OCI-M1 (cell line): ENCODE measurements around the gene FATE1.

Source experiments
- DNase-seq: peaks from one replicate; lab custom pipeline; 2025; lab: John Stamatoyannopoulos, UW

Gene FATE1

DNA sequence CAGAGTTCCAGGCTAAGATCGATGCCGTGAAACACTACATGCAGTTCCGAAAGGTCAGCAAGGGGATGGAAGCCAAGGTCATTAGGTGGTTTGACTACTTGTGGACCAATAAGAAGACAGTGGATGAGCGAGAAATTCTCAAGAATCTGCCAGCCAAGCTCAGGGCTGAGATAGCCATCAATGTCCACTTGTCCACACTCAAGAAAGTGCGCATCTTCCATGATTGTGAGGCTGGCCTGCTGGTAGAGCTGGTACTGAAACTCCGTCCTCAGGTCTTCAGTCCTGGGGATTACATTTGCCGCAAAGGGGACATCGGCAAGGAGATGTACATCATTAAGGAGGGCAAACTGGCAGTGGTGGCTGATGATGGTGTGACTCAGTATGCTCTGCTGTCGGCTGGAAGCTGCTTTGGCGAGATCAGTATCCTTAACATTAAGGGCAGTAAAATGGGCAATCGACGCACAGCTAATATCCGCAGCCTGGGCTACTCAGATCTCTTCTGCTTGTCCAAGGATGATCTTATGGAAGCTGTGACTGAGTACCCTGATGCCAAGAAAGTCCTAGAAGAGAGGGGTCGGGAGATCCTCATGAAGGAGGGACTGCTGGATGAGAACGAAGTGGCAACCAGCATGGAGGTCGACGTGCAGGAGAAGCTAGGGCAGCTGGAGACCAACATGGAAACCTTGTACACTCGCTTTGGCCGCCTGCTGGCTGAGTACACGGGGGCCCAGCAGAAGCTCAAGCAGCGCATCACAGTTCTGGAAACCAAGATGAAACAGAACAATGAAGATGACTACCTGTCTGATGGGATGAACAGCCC, 28.0 kb downstream of the FATE1 start:
- no peak for DNase-seq

DNA sequence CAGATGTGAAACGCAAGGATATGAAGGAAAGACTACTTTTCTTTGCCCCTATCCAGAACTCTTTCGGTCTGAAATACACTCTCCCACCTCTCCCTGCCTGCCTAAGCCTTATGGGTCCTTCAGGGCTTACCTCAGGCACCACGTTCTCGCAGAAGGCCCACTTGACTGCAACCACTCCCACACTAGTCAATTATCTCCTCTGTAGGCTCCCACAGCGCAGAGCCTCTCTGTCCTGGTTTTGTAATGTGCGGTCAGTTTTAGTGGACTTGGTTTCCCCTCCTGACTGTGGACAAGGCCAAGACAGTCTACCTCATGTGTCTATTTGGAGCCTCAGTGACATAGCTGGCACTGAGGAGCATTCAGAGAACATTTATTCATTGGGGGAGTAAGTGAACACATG, 29.8 kb downstream of the FATE1 start:
- DNase-seq: no peak

DNA sequence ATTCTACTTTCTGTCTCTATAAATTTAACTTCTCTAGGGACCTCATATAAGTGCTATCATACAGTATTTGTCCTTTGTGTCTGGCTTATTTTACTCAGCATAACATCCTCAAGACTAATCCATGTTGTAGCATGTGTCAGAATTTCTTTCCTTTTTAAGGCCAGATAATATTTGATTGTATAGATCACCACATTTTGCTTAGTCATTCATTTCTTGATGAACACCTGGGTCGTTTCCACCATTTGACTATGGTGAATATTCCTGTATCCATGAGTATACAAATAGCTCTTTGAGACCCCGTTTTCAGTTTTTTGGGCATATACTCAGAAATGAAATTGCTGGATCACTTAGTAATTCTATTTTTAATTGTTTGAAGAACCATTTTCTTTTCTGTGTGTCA, 30.7 kb downstream of the FATE1 start:
- no peak for DNase-seq

DNA sequence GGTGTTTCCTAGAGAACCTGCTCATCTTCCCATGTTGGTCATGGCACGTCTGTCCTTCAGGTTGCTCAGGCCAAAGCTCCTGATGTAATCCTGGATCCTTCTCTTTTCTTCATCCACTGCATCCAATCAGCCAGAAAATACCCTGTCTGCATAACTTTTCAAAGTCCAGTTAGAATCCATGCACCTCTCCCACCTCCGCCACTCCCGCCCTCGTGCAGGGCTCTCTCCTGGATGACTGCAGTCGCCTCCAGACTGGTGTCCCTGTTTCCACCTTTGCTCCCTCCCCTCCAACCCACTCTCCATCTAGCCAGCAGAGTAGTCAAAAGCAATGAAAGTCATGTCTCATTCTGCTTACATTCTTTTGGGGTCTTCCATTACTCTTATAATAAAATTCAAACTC, 34.7 kb downstream of the FATE1 start:
- DNase-seq: no peak

DNA sequence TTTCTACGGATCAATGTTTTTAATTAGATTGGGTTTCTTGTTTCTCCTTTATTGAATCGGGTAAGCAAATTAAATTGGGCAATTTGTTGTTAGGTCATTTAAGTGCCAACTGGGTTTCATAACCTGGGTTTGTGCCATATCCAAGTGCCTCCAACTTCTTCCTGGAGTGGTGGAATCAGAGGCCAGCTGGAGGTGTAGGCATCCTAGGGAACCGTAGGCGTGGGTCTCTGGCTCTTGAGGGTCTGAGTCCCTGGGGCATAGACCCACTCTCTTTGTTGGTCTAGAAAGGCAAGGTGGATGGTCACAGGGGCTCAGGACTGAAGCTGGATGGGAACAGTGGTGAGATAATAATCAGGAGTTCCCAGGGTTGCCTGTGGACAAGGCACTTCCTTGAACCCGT, 37.0 kb downstream of the FATE1 start:
- DNase-seq: no peak

DNA sequence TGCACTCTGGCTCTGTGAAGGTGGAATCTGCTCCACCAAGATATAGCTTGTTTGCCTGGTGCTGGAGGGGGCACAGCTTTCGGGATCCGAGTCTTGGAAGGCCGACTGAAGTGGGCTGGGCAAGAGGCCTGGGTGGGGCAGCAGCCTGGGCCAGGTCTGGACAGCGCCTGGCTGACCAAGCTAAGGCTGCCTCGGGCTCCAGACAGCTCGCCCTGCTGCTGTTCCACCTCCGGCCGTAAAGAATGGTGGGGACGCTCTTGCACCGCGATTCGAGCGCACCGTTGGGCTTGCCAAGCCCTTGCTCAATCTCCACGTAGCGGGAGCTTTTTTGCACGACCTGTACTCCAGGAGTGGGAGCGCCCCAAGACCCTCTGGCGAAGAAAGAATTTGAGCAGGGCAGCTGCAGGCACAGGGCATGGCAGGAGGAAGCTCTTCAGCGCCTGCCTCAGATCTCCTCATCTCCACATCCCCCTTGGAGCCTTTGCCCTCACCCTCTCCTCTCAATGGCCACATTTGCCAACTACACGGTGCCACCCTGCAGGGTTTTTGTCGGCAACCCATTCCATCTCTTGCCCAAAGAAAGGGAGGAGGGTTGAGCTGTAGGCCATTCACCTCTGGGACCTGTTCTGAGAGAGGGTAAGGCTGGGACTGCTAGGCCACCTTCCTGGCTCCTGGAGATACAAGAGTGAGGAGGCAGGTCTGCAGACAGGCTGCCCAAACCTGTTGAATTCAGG, 37.6 kb downstream of the FATE1 start:
- peak; percentile 70 for DNase-seq

DNA sequence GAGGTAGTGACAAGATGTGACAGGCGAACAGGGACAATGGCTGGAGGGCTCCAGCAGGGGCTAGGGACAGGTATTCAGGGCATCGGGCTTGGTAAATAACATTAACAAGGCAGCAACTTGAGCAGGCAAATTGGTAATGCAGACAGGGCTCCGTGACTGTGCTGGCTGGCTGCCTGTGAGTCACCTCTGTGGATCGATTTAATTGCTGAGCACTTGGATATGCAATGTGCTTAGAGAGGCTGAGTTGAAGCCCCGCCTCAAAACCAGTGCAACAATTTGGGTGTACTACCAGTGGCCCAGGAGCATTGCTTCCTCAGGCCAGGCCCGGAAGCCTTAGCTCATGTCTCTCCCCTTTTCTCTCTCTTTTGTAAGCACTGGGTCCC, 38.2 kb downstream of the FATE1 start:
- no peak for DNase-seq

DNA sequence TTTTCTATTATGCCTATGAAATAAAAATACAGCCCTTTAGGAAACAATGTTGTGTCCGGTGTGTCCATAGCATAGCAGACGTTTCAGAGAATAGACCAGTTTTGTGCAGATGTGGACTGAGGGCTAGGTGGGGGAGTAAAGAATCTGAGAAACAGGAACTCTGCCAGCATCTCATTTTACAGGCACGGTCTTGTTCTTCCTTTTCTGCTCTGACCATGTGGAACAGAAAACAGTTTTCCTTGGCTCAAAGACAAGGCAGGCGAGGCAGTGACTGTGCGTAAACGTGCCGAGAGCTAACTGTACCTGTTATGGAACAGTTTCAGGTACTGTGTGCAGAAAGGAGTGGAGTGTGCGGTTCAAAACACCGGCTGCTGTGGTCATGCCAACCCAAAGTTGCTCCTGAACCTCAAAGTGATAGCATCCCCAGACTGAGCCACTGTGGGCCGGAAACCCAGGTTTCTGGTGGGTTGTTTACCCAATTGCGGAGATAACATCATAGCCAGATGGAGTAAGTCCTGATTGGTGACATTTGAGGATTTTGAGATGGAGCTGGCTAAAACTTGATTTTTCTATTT, 38.9 kb downstream of the FATE1 start:
- no peak for DNase-seq

DNA sequence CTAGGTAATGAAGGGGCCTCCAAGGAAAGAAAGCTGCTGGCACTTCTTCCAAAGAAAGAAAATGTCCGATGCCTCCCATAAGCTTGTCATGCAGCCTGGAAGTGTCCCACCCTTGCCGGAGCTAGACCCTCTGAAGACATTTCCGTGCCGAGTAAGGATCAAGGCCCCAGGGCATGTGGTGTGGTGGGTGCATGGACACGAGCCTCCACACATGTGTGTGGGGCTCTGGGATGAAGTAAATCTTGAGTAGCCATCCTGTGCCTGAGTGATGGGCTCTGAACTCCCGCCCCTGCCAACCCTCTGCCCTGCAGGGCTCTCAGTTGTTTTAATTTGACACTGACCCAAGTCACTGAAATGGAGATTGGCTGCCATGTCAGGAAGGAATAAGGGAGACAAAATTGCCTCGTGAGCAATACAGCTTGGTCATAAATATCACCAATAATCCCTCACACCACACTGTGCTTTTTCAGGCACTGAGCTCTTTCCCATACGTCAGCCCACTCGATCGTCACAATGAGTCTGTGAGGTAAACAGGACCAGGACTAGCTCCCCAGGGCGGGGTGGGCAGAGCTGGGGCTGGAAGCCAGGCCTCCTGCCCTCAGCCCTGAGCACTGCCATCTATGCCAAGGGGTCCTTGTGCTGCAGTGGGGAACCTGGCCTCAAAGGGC, 43.3 kb downstream of the FATE1 start:
- no peak for DNase-seq

DNA sequence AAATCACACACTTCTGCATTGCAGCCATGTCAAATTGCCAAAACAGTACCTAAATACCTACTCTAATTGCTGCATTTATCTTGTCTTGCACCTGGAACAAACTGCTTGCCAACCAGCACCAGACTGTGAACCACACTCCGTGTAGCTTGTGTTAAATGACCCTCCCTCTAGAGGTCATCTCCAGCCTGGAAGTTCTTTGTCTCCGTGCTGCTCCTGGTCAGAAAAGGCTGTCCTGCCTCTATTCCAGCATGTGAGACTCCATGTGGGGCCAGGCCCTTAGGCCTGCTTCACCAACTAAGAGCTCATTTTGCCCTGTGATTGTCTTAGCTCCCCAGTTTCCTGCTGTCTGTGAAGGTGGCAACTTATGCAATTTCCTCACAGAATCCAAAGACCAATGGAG, 47.0 kb downstream of the FATE1 start:
- DNase-seq: no peak

DNA sequence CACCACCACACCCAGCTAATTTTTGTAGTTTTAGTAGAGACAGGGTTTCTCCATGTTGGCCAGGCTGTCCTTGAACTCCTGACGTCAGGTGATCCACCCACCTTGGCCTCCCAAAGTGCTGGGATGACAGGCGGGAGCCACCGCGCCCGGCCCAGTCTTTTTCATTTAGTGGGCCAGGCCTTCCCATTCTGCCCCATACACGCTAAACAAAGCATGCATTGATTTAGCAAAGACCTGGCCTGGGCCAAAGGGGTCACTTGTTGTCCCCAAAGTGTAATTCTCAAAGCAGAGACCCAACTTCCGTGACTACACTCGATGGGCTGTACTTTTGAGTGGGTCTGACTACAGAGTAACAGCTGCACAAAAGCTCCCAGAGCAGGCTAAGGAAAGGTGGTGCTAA, 47.9 kb downstream of the FATE1 start:
- DNase-seq: no peak

DNA sequence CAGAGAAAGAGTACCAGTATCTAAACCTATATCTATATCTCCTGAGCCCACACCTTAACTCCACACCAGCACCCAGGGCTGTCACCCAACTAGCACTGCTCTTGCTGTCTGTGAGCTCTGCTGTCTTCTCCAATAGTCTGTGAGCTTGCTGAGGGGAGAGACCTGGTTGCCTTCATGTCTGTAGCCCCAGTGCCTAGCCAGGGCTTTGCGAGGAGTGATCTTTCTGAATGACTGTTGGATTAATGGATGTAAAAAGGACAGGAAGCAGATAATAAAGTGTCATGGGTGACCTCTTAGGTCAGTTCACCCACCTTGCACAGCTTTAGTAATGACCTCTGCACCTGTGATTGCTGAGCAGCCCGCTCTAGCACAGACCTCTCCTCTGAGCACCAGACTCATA, 49.2 kb downstream of the FATE1 start:
- DNase-seq: no peak

DNA sequence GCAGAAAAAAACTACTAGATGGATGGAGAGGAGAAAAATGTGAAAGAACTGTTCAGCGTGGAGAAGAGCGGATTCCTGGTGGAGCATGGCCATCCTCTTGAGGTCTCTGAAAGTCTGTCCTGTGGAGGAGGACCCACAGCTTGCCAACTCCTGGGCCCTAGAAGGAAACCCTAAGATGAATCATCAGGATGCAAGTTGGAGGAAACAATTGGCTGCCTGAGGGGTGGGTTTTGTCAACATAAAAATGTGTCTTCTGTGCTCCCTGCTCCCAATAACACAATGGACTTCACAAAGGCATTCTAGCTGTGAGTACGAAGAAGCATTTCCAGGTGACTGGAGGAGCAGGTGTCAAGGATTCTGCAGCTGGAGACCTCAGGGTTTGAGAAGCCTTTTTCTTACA, 55.9 kb downstream of the FATE1 start:
- DNase-seq: no peak
